H9 (cell line): ENCODE results near the gene HSD17B7. TPM values are rescaled to one million over a fixed set of nuclear protein-coding genes. Genes with fewer than 3 reads are reported as not detected.

Experiments
- DNase-seq: peaks from one replicate; pipeline ENCODE4 v3.0.0-alpha.2; 2017
- H2AFZ ChIP-seq: one replicate; pipeline ENCODE4 v1.6.1; 2013; ENCODE audit warnings: mild to moderate bottlenecking, low read length, control low read depth, moderate library complexity
- H2AK5ac ChIP-seq: 2 replicates; pipeline ENCODE4 v1.6.1; 2013; ENCODE audit warnings: low read length, control low read depth, mixed read lengths; ENCODE audit not compliant: insufficient read length
- H2BK120ac ChIP-seq: one replicate; pipeline ENCODE4 v1.6.1; 2013; ENCODE audit warnings: low read depth, mild to moderate bottlenecking, low read length, control low read depth, inconsistent platforms; ENCODE audit not compliant: poor library complexity, severe bottlenecking
- H2BK12ac ChIP-seq: 2 replicates; pipeline ENCODE4 v1.6.1; 2013; ENCODE audit warnings: low read length, control low read depth, mixed read lengths, low read depth; ENCODE audit not compliant: insufficient read length
- H2BK15ac ChIP-seq: 2 replicates; pipeline ENCODE4 v1.6.1; 2013; ENCODE audit warnings: low read depth, low read length, control low read depth
- H2BK20ac ChIP-seq: one replicate; pipeline ENCODE4 v1.6.1; 2013; ENCODE audit warnings: low read depth, mild to moderate bottlenecking, low read length, control low read depth, inconsistent platforms; ENCODE audit not compliant: poor library complexity, severe bottlenecking
- H2BK5ac ChIP-seq: 2 replicates; pipeline ENCODE4 v1.6.1; 2013; ENCODE audit warnings: low read length, control low read depth, mixed read lengths; ENCODE audit not compliant: insufficient read length
- H3K14ac ChIP-seq: 2 replicates; pipeline ENCODE4 v1.6.1; 2013; ENCODE audit warnings: low read length, control low read depth; ENCODE audit not compliant: insufficient read depth
- H3K18ac ChIP-seq: 2 replicates; pipeline ENCODE4 v1.6.1; 2013; ENCODE audit warnings: low read depth, mild to moderate bottlenecking, mixed read lengths, low read length, control low read depth; ENCODE audit not compliant: insufficient read length
- H3K23ac ChIP-seq: 2 replicates; pipeline ENCODE4 v1.6.1; 2013; ENCODE audit warnings: low read length, control low read depth, mixed read lengths, low read depth; ENCODE audit not compliant: insufficient read length
- H3K23me2 ChIP-seq: 2 replicates; pipeline ENCODE4 v1.6.1; 2013; ENCODE audit warnings: low read depth, mild to moderate bottlenecking, mixed read lengths, low read length, control low read depth; ENCODE audit not compliant: insufficient read length, poor library complexity, severe bottlenecking
- H3K27ac ChIP-seq: 2 replicates; pipeline ENCODE4 v1.5.1; 2013; ENCODE audit warnings: low read length, control low read depth, mixed read lengths, low read depth; ENCODE audit not compliant: insufficient read length
- H3K27me3 ChIP-seq: 2 replicates; pipeline ENCODE4 v1.6.1; 2013; ENCODE audit warnings: low read length, control low read depth, inconsistent platforms; ENCODE audit not compliant: insufficient read depth
- H3K4ac ChIP-seq: 2 replicates; pipeline ENCODE4 v1.6.1; 2013; ENCODE audit warnings: low read depth, mild to moderate bottlenecking, control low read depth, inconsistent platforms, low read length, moderate library complexity
- H3K4me1 ChIP-seq: 2 replicates; pipeline ENCODE4 v1.6.1; 2013; ENCODE audit warnings: low read length, control low read depth, inconsistent platforms; ENCODE audit not compliant: insufficient read depth
- H3K4me2 ChIP-seq: 2 replicates; pipeline ENCODE4 v1.6.1; 2013; ENCODE audit warnings: low read length, control low read depth, mixed read lengths; ENCODE audit not compliant: insufficient read length, insufficient read depth
- H3K56ac ChIP-seq: 2 replicates; pipeline ENCODE4 v1.6.1; 2013; ENCODE audit warnings: low read depth, mild to moderate bottlenecking, mixed read lengths, low read length, control low read depth; ENCODE audit not compliant: insufficient read length
- H3K79me1 ChIP-seq: 2 replicates; pipeline ENCODE4 v1.6.1; 2013; ENCODE audit warnings: low read depth, mild to moderate bottlenecking, moderate library complexity, low read length, control low read depth, inconsistent platforms; ENCODE audit not compliant: insufficient read depth, poor library complexity, severe bottlenecking
- H3K79me2 ChIP-seq: 2 replicates; pipeline ENCODE4 v1.6.1; 2013; ENCODE audit warnings: low read length, control low read depth, inconsistent platforms; ENCODE audit not compliant: insufficient read depth
- H3K9ac ChIP-seq: 2 replicates; pipeline ENCODE4 v1.6.1; 2013; ENCODE audit warnings: low read length, control low read depth, mixed read lengths; ENCODE audit not compliant: insufficient read length; ENCODE audit errors: extremely low read depth
- H3K9me3 ChIP-seq: one replicate; pipeline ENCODE4 v1.6.1; 2013; ENCODE audit warnings: low read depth, low read length, inconsistent platforms; ENCODE audit not compliant: control insufficient read depth
- H3T11ph ChIP-seq: one replicate; pipeline ENCODE4 v1.6.1; 2013; ENCODE audit warnings: mild to moderate bottlenecking, low read length, control low read depth, inconsistent platforms
- H4K20me1 ChIP-seq: one replicate; pipeline ENCODE4 v1.6.1; 2013; ENCODE audit not compliant: control insufficient read depth, insufficient read length, insufficient read depth
- H4K5ac ChIP-seq: 2 replicates; pipeline ENCODE4 v1.6.1; 2013; ENCODE audit warnings: low read depth, mild to moderate bottlenecking, mixed read lengths, low read length, control low read depth; ENCODE audit not compliant: insufficient read length
- H4K8ac ChIP-seq: replicated peaks from 2 replicates; pipeline ENCODE4 v1.6.1; 2013; ENCODE audit warnings: low read length, control low read depth, mixed read lengths, low read depth; ENCODE audit not compliant: insufficient read length
- H4K91ac ChIP-seq: 2 replicates; pipeline ENCODE4 v1.6.1; 2013; ENCODE audit warnings: low read depth, mild to moderate bottlenecking, moderate library complexity, mixed read lengths, low read length, control low read depth; ENCODE audit not compliant: insufficient read length
- H3K27ac Mint-ChIP-seq, 3 experiments: 2 replicates in 2 of 3; 3 replicates in 1 of 3; pipeline ENCODE4 v1.8.0; 2020 to 2021; ENCODE audit warnings: mixed read lengths in 3 of 3, mild to moderate bottlenecking in 1 of 3, moderate library complexity in 1 of 3
- H3K27me3 Mint-ChIP-seq: 2 replicates; pipeline ENCODE4 v1.8.0; 2021; ENCODE audit warnings: low read depth, mild to moderate bottlenecking, moderate library complexity, mixed read lengths
- H3K36me3 Mint-ChIP-seq, 3 experiments: 2 replicates in 2 of 3; 3 replicates in 1 of 3; pipeline ENCODE4 v1.8.0; 2020 to 2021; ENCODE audit warnings: low read depth in 3 of 3, mixed read lengths in 3 of 3; ENCODE audit not compliant: insufficient read depth in 1 of 3
- H3K4me1 Mint-ChIP-seq, 2 experiments: 2 replicates each; pipeline ENCODE4 v1.8.0; 2020; ENCODE audit warnings: mixed read lengths in 2 of 2
- H3K4me3 Mint-ChIP-seq, 2 experiments: 2 replicates in 1 of 2; 3 replicates in 1 of 2; pipeline ENCODE4 v1.8.0; 2020 to 2021; ENCODE audit warnings: mild to moderate bottlenecking in 2 of 2, mixed read lengths in 2 of 2, moderate library complexity in 1 of 2
- H3K9me3 Mint-ChIP-seq, 2 experiments: 2 replicates in 1 of 2; 3 replicates in 1 of 2; pipeline ENCODE4 v1.8.0; 2020; ENCODE audit warnings: mild to moderate bottlenecking in 2 of 2, mixed read lengths in 2 of 2, moderate library complexity in 1 of 2
- CTCF ChIP-seq: fragments of 200-600 bp; sonication (generic); conservative IDR thresholded peaks from 3 replicates; pipeline ENCODE4 v1.8.0; 2021; ENCODE audit warnings: antibody characterized with exemption, mild to moderate bottlenecking
- total RNA-seq: library from RNA; stranded (reverse); gene quantifications from 2 replicates; pipeline ENCODE4 v1.2.1, GENCODE V29; 2021

Gene HSD17B7
- total RNA-seq, 1 experiment from 2014 or later = 26.2 TPM

- Mint-ChIP-seq H3K4me3 (no peak overlapping the region), H3K9me3 (peaks cover 12 to 18% of the 10 kb centered on the region in 2 experiments), H3K27me3 (no peaks in the 10 kb centered on the region), H3K36me3 (peaks cover 5 to 8% (median 5%) of the 10 kb centered on the region in 3 experiments; a peak in 6 of 7 replicates), H3K27ac (no peak overlapping the region), H3K4me1 (peaks cover 0 to 11% of the 10 kb centered on the region in 2 experiments; a peak in 2 of 4 replicates)
- H2BK120ac ChIP-seq = no peak overlapping the region
- H2AFZ ChIP-seq = no peak overlapping the region
- H3K4ac ChIP-seq = no peak overlapping the region
- no peak overlapping the region for H2AK5ac ChIP-seq
- H2BK12ac ChIP-seq = no peak overlapping the region
- H3K23me2 ChIP-seq = no peaks in the 10 kb centered on the region
- H3K79me2 ChIP-seq = no peaks in the 10 kb centered on the region
- no peak for DNase-seq
- no peak overlapping the region for H2BK5ac ChIP-seq
- no peak overlapping the region for H3K23ac ChIP-seq
- H2BK15ac ChIP-seq = no peak overlapping the region
- H3T11ph ChIP-seq = no peak overlapping the region
- no peak overlapping the region for H3K18ac ChIP-seq
- no peak overlapping the region for H3K27ac ChIP-seq
- H4K8ac ChIP-seq = no peak overlapping the region
- no peak for TF ChIP-seq CTCF
- no peak overlapping the region for H3K56ac ChIP-seq
- no peaks in the 10 kb centered on the region for H3K27me3 ChIP-seq
- H4K91ac ChIP-seq = no peak overlapping the region
- H3K14ac ChIP-seq = no peak overlapping the region
- H4K5ac ChIP-seq = no peak overlapping the region
- no peaks in the 10 kb centered on the region for H3K9me3 ChIP-seq
- H2BK20ac ChIP-seq = no peak overlapping the region
- no peaks in the 10 kb centered on the region for H3K4me1 ChIP-seq
- H3K4me2 ChIP-seq = no peak overlapping the region
- H3K9ac ChIP-seq = no peak overlapping the region
- no peaks in the 10 kb centered on the region for H3K79me1 ChIP-seq
- H4K20me1 ChIP-seq = no peaks in the 10 kb centered on the region
These were observed 49.8 kb downstream of the HSD17B7 start for GRCh38 chr1:162840250-162840839.
